UCSD-AML1 (cell line): Measurements from ENCODE around the gene NAV1.

Experiments
- DNase-seq: peaks from one replicate; lab custom pipeline; 2025; ENCODE audit not compliant: unreplicated experiment; lab: John Stamatoyannopoulos, UW

Gene NAV1

GRCh38 chr1:201525193-201525778 lies 13.6 kb upstream of the NAV1 start:
- no peak for DNase-seq

GRCh38 chr1:201527879-201528278 lies 11.0 kb upstream of the NAV1 start:
- DNase-seq = no peak

- DNase-seq = no peak
Measured at GRCh38 chr1:201528631-201529252, 10.2 kb upstream of the NAV1 start.

- DNase-seq = peak; percentile 83
Measured at GRCh38 chr1:201530741-201531531, 8.0 kb upstream of the NAV1 start.

GRCh38 chr1:201531551-201532425 lies 7.1 kb upstream of the NAV1 start:
- peak; percentile 82 for DNase-seq

GRCh38 chr1:201533836-201534235 lies 5.1 kb upstream of the NAV1 start:
- no peak for DNase-seq

- DNase-seq = peak; percentile 47
Measured at GRCh38 chr1:201535046-201535918, 3.6 kb upstream of the NAV1 start.

GRCh38 chr1:201535919-201536245 lies 3.0 kb upstream of the NAV1 start:
- DNase-seq = no peak

GRCh38 chr1:201536558-201536957 lies 2.4 kb upstream of the NAV1 start:
- DNase-seq = no peak

- DNase-seq = no peak
Measured at GRCh38 chr1:201537028-201537427, 1.9 kb upstream of the NAV1 start.

GRCh38 chr1:201537467-201537866 lies 1.5 kb upstream of the NAV1 start:
- no peak for DNase-seq

- no peak for DNase-seq
Measured at GRCh38 chr1:201537891-201538611, 876 bp upstream of the NAV1 start.

- peak; percentile 46 for DNase-seq
Measured at GRCh38 chr1:201539561-201540431, 869 bp downstream of the NAV1 start.

GRCh38 chr1:201540846-201541735 lies 2.2 kb downstream of the NAV1 start:
- no peak for DNase-seq

- DNase-seq = peak; percentile 42
Measured at GRCh38 chr1:201542309-201543035, 3.5 kb downstream of the NAV1 start.

GRCh38 chr1:201543871-201544642 lies 5.1 kb downstream of the NAV1 start:
- DNase-seq = no peak
